SK-N-DZ (cell line): ENCODE measurements around the gene CADM2.
A peak's percentile ranks its signal among the peaks of the same experiment; 100 is the strongest.

Source experiments
- DNase-seq: peaks from one replicate; pipeline ENCODE4 v3.0.0-alpha.2; 2015; ENCODE audit warnings: low spot score

The CADM2 gene

DNA sequence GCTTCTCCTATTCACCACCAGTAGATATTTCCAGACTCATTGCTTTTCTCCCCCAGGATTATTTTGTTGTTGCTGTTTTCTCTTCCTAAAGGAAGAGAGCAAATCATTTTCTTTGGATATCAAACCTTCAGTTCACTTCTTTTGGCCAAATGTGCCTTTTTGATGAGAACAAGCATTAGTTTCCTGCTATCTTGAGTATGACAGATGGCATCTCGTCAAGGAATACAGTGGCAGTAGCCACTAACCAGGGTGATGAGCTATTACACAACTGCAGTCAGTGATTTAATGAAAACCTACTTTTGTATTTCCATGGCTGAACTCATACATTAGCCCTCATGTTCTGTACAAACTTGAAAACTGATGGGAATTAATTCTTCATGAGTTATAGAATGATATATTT lies 354.6 kb downstream of the CADM2 start:
- DNase-seq: no peak

- no peak for DNase-seq
Observed at GRCh38 chr3:85316252-85316651, 357.5 kb downstream of the CADM2 start.

- DNase-seq: no peak
Observed at GRCh38 chr3:85321892-85322291, 363.1 kb downstream of the CADM2 start.

GRCh38 chr3:85330071-85330470 lies 371.3 kb downstream of the CADM2 start:
- no peak for DNase-seq

GRCh38 chr3:85337895-85338294 lies 379.1 kb downstream of the CADM2 start:
- DNase-seq: no peak

- DNase-seq: peak; percentile 58
Observed at GRCh38 chr3:85342915-85343314, 384.1 kb downstream of the CADM2 start.

DNA sequence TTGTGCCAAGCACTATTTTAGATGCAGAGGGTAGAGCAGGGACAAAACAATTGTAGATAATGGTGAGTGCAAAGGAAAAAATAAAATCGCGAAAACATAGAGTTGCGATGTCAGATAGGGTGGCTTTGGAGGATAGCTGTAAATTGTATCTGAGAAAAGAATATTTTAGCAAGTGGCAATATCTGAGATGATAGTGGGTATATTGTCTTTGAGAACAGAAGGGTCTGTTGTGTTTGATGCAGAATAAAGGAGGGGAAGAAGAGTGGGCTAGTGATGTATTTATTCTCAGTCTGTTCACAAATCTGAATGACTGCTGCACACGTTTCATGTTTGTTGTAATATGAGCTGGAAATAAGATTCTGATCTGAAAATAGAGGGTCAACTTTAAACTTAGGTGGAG lies 396.8 kb downstream of the CADM2 start:
- no peak for DNase-seq

DNA sequence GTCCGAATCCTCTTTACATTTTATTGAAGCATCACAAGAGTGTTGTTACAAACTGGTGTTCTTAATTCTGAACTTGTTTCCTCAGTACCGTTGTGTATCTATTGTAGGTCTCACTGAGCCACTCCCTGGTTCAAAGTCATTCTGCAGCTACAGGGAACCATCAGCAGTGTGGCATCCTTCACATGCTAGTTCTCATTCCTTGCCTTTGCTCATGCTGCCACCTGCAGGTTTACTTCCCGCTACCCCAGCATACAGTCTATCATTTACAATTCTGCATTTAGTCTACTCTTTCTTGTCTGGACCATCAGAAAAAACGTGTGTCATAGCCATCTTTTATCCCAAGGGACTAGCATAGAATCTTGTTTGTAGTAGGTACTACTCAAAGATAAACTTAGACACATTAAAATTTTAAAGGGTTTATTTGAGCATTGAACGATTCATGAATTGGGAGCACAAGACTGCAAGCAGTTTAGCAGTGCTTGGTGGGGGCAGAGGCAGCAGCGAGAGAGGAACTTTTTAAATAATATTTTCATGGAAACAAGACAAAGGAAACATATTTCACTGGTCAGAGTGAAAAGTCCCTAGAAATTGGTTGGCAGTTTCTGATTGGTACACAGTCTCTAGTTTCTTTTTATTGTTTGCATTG lies 402.1 kb downstream of the CADM2 start:
- DNase-seq: peak; percentile 81

- DNase-seq: no peak
Observed at GRCh38 chr3:85364296-85364909, 405.6 kb downstream of the CADM2 start.

DNA sequence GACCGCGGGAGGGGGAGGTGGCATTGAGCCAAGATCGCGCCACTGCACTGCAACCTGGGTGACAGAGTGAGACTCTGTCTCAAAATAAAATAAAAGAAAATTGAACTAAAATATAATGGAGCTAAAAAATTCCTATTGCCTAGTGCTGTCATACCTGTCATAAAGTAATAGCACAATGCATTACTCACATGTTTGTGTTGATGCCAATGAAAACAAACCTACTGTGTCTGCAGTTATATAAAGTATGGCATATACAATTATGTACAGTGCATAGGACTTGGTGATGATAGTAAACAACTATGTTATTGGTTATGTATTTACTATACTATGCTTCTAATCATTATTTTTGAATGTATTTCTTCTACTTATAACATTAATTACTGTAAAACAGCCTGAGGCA lies 411.6 kb downstream of the CADM2 start:
- no peak for DNase-seq

DNA sequence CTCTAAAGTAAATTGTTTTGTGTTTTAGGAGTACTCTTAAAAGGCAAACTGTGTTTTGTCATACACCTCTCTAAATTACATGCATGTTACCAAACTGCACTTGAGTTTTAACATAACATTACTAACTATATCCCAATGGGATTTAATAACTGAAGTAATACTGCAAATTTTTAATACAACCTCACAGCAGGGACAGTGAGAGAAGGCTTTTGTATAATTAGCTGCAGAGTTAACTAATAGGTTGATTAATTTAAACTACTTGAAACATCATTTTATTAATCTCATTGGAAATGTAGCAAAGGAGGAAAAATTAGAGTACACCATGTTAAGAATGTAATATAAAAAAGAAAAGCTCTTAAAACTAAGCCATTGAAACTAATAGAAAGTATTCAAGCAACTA lies 417.3 kb downstream of the CADM2 start:
- DNase-seq: no peak

DNA sequence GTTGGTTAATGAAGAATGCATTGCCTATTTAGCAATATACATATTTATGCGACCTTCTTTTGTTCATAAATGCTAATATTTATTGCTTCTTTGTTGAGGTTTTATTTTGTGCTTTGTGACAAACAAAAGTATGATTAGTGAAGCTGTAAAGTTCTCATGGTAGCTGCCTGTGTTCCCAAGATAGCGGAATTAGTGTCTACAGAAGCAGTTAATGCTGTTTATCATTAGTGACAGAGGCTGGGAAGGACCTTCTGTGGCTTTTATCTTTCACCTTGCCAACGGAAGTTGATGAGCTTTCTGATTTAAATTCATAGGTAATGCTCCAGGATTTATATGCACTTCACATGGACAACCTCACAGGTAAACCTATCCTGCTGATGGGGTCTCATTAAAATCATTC lies 418.3 kb downstream of the CADM2 start:
- DNase-seq: no peak

- DNase-seq: no peak
Observed at GRCh38 chr3:85384372-85384771, 425.6 kb downstream of the CADM2 start.

DNA sequence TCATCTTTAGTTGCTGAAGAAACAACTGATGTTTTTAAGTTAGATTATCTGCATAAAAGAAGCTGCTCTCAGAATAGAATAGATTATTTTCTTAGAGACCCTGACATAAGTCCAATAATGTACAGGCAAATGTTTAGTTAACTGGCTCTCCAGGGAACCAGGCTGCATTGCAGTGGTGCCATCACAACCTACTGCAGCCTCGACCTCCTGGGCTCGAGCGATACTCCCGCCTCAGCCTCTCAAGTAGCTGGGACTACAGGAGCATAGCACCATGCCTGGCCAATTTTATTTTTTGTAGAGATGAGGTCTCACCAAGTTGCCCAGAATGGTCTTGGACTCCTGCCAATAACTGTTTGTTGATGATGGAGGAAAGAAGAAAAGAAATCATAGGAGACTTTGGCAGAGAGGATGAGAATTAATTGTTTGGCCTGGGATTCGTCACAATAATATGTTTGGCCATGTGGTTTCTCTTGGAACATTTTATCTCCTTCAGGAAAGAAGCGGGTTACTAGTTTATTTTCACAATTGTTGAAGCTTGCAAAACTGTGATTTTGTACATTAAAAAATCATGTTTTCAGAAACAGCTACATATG lies 429.2 kb downstream of the CADM2 start:
- peak; percentile 25 for DNase-seq

DNA sequence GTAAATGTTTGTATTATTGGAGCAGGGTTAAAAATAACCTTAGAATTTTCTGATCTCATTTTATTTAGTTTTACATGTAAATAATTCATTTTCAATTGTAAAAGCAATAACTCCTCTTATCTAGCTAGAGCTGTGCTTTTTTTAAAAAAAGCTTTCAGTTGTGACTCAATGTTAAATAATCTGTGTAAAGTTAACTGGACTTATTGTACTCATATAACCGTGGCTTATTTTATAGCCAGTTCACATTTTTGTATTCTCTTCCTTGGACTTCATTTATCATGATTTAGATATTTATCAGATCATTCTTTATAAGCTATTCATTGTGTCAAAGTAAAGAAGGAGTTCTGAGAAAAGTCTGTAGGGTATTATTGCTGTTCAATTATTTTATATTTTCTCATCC lies 435.6 kb downstream of the CADM2 start:
- no peak for DNase-seq

DNA sequence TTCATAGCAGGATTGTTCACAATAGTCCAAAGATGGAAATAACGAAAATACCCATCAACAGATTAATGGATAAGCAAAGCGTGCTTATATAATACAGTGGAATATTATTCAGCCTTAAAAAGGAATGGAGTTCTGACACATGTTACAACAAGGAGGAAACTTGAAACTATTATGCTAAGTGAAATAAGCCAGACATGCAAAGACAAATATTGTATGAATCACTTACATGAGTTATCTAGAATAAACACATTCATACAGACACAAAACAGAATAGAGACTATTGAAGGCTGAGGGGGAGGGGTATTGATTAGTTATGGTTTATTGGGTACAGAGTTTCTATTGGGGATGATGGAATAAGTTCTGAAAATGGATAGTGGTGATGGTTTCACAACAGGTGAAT lies 438.6 kb downstream of the CADM2 start:
- DNase-seq: no peak

DNA sequence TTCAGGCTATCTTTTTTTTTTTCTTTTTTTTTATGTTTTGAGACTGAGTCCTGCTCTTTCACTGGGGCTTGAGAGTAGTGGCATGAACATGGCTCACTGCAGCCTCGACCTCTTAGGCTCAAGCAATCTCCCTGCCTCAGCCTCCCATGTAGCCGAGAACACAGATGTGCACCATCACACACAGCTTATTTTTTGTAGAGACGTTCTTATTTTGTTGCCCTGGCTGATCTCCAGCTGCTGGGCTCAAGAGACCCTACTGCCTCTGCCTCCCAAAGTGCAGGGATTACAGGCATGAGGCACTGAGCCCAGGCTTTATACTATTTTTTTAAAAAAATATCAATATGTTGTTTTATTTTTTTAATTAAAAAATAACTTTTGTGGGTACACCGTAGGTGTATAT lies 467.3 kb downstream of the CADM2 start:
- no peak for DNase-seq

DNA sequence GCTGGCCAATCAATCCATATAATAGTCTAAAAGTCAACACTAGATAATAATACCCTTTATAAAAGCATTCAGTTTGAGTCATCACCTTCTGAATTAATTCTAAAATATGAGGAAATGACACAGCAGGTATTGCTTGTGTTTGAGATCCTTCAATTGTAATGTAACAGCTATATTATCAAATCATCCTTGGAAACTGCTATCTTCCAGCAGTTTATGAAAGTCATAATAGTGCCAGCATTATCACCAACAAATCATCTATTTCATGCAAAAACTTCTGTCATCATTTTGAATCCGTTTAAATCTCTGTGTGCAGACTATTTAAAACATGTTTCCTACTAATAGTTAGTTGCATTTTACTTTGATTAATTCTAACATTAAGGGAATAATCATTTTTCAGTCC lies 468.7 kb downstream of the CADM2 start:
- DNase-seq: no peak

DNA sequence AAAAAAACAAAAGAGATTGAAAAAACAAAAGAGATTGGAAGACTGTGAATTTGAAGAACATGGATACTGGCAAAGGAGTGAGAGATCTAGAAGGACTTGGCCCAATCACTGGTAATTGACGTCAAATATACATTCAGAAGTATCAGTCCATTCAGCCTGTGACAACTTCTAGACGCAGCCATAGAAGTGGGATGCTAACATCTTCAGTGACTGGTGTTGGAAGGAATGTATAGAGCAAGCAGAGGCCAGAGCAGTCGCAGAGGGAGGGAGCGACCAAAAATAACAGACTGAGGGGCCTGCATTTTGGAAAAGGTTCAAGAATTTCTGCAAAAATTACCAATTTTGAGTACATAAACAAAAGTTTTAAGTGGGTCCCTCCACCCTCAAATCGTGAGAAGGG lies 473.3 kb downstream of the CADM2 start:
- no peak for DNase-seq

DNA sequence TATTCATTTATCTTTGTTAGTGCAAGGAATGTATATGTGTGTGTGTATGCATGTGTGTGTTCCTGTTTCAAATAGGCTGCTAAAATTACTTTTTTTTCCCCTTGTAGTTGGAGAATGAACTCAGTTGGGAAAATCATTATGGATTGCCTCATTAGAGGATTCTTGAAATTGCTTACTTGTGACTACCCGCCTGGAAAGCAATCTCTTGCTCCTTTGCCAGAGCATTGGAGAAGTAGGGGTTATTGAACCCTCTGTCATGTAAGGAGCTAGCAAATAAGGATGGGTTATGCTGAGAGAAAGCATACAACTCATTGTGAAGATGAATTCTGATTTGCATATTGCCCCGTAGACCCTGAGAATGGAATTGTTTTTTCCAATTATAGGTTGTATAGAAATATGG lies 474.5 kb downstream of the CADM2 start:
- no peak for DNase-seq

DNA sequence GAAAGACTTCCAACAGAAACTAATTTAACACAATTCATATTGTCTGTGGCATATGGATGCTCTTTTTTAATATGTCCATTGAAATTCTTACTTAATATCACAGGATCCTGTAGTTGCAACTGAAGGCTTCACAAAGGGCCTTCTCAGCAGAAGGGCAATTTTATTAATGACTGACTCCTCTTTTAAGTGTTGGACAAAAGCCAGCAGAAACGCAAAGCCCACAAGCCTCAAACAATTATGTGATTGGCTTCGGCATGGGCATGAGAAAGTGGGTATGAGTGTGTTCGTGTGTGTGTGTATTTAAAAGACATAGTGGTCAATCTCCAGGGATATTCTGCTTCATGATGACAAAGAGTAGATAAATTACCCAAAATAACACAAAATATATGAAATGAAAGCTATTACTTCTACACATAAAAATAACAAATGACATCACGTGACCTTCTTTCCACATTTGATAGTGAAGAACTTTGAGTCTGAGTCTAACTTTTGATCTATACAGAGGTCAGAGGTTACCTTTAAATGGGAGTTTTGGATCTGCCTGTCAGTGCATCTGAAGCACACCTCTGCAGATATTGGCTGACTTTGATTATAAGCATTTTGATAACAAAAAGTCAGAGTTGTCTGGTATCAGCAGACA lies 496.9 kb downstream of the CADM2 start:
- DNase-seq: no peak

- no peak for DNase-seq
Observed at GRCh38 chr3:85474241-85474640, 515.5 kb downstream of the CADM2 start.

DNA sequence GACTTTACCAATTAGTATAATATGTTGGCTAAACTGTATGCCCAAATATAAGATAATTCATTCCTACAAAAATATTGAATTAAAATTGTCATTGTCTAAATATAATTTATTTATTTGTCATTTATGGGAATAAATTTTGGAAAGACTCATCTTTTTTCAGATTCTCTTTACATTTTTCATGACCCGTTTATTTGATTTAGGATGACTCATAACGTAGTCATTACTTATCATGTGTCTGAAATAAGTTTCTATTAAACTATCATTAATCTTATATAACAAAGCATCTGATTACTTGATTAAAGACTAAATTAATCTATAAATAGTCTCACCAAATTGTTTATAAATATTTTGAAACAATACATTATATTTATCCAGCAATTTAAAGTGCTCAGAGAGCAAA lies 516.6 kb downstream of the CADM2 start:
- DNase-seq: no peak
